ENCODE results near the gene UBALD2.
A peak's percentile ranks its signal among the peaks of the same experiment; 100 is the strongest.

Gene UBALD2

DNA sequence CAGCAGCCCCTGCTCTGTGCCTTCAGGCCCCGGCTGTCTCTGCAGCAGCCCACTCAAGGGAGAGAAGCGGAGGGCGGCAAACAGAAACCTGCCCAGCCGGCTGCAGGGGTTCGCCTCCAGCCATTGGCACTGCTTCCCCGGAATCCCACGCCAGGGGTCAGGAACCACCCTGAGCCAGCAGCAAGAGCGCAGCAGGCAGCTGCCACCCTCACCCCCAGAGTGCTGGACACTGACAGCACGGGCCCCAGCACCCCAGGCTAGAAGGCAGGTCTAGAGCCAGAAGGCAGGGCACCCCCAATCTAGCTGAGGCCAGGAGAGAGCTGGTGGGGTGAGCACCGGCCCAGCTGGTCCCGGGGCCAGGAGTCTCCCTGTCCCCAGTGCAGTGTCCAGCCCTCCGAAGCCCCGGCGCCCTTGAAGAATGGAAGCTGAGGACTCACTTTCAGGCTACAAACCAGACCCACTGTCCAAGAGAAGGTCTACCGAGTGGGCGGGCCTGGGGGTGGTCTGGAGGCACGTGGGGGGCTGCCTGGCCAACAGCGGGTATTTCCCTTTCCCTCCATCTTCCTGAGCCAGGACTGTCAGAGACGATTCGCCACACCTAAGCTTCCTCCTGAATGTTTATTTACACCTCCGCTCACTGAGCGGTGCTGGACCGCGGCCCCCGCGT, 8.4 kb downstream of the UBALD2 start:
- in situ Hi-C loops (cut with HindIII; ENCODE audit: low pct_ligation_motif_present, low pct_unique_long_range_greater_than_20kb, low sequenced_read_pairs): no loop called here
- DNase-seq: no peak

- in situ Hi-C loops (cut with HindIII; ENCODE audit: low pct_ligation_motif_present, low pct_unique_long_range_greater_than_20kb, low sequenced_read_pairs): no loop called here
- no peak for DNase-seq
Measured at GRCh38 chr17:76274112-76274956, 9.2 kb downstream of the UBALD2 start.

GRCh38 chr17:76275382-76276068, 10.4 kb downstream of the UBALD2 start:
- DNase-seq: no peak
- in situ Hi-C loops (cut with HindIII; ENCODE audit: low pct_ligation_motif_present, low pct_unique_long_range_greater_than_20kb, low sequenced_read_pairs): no loop called here

DNA sequence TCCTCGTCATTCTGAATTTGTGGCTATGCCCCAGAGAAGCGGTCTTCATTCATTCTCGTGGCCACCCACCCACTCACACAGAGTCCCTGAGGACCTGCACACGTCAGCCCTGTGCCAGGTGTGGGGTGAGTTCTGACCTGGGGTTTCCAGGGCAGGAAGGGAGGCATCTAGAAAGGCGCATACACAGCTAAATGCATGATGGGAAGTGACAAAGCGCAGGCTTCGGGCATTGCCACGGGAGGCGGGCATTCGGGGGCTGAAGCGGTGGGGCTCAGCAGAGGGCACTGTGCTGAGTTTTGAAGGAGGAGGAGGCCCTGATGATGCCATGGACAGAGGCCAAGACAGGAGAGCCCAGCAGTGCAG, 10.9 kb downstream of the UBALD2 start:
- in situ Hi-C loops (cut with HindIII; ENCODE audit: low pct_ligation_motif_present, low pct_unique_long_range_greater_than_20kb, low sequenced_read_pairs): no loop called here
- DNase-seq: no peak

- DNase-seq: no peak
- in situ Hi-C loops (cut with HindIII; ENCODE audit: low pct_ligation_motif_present, low pct_unique_long_range_greater_than_20kb, low sequenced_read_pairs): no loop called here
Measured at GRCh38 chr17:76276461-76277299, 11.5 kb downstream of the UBALD2 start.

- in situ Hi-C loops (cut with HindIII; ENCODE audit: low pct_ligation_motif_present, low pct_unique_long_range_greater_than_20kb, low sequenced_read_pairs): no loop called here
- no peak for DNase-seq
Measured at GRCh38 chr17:76277300-76278267, 12.4 kb downstream of the UBALD2 start.

- DNase-seq: no peak
- in situ Hi-C loops (cut with HindIII; ENCODE audit: low pct_ligation_motif_present, low pct_unique_long_range_greater_than_20kb, low sequenced_read_pairs): no loop called here
Measured at GRCh38 chr17:76278268-76278908, 13.2 kb downstream of the UBALD2 start.

GRCh38 chr17:76278952-76279741, 14.0 kb downstream of the UBALD2 start:
- in situ Hi-C loops (cut with HindIII; ENCODE audit: low pct_ligation_motif_present, low pct_unique_long_range_greater_than_20kb, low sequenced_read_pairs): no loop called here
- peak; percentile 83 for DNase-seq

DNA sequence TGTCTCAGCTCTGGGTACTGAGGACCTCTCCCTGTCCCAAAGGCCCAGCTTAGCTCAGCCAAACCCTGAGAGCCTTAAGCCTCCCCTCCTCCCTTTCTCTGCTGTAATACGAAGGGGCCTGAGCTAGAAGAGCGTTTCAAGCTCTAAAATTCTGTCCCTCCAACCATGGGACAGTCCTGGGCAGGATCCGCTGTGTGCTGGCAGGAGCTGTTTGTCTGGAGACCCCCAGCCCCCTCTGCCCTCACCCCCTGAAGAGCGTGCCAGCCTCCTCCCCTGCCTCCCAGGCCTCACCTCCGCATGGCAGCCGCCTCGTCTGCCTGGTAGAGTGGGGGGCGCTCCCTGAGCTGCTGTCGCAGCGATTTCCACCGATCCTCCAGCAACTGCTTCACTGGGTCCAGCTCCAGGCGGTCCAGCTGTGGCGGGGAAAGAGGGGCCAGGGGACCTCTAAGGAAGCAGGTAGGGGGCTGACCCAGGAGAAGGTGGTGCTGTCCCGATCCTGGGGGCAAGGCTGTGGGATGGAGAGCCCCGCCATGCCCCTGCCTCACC, 14.7 kb downstream of the UBALD2 start:
- in situ Hi-C loops (cut with HindIII; ENCODE audit: low pct_ligation_motif_present, low pct_unique_long_range_greater_than_20kb, low sequenced_read_pairs): no loop called here
- no peak for DNase-seq

GRCh38 chr17:76280650-76281049, 15.5 kb downstream of the UBALD2 start:
- in situ Hi-C loops (cut with HindIII; ENCODE audit: low pct_ligation_motif_present, low pct_unique_long_range_greater_than_20kb, low sequenced_read_pairs): no loop called here
- no peak for DNase-seq

DNA sequence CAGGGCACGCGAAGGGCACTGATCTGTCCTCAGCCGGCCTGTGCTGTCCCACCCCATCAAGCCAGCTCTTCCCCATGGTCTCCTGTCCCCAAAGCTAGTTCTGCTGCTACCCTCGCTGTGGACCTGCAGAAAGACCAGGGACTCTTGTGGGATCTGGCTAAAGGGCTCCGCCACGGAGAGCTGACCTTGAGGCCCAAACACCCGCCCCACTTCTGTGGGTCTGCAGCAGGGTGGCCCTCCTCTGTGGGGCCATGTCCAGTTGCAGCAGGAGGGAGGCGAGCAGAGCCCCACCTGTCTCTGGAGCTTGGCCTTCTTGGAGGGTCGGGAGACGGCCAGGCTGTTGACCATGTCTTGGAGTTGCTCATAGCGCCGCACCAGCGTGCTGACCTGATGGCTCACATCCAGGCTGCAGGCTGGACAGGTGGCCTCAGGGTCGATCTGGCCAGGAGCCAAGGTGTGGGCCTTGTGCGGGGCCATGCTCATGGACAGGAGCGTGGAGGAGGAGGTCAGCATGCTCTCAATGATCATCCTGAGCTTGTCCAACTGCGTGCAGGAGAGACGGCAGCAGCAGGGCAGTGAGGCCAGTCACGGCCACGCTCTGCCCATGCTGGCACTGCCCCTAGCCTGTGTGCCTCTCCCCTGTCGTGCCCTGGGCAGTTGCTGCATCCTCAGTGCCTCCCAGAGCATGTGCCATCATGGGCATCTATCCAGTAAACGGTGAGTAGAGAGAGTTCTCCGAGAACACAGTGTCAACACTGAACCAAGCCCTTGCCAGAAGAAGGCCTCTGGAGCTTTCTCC, 16.6 kb downstream of the UBALD2 start:
- DNase-seq: no peak
- in situ Hi-C loops (cut with HindIII; ENCODE audit: low pct_ligation_motif_present, low pct_unique_long_range_greater_than_20kb, low sequenced_read_pairs): no loop called here

GRCh38 chr17:76292567-76292966, 27.4 kb downstream of the UBALD2 start:
- in situ Hi-C loops (cut with HindIII; ENCODE audit: low pct_ligation_motif_present, low pct_unique_long_range_greater_than_20kb, low sequenced_read_pairs): no loop called here
- no peak for DNase-seq

- DNase-seq: no peak
- in situ Hi-C loops (cut with HindIII; ENCODE audit: low pct_ligation_motif_present, low pct_unique_long_range_greater_than_20kb, low sequenced_read_pairs): no loop called here
Measured at GRCh38 chr17:76293106-76293505, 28.0 kb downstream of the UBALD2 start.

GRCh38 chr17:76296186-76296585, 31.0 kb downstream of the UBALD2 start:
- in situ Hi-C loops (cut with HindIII; ENCODE audit: low pct_ligation_motif_present, low pct_unique_long_range_greater_than_20kb, low sequenced_read_pairs): no loop called here
- DNase-seq: no peak

DNA sequence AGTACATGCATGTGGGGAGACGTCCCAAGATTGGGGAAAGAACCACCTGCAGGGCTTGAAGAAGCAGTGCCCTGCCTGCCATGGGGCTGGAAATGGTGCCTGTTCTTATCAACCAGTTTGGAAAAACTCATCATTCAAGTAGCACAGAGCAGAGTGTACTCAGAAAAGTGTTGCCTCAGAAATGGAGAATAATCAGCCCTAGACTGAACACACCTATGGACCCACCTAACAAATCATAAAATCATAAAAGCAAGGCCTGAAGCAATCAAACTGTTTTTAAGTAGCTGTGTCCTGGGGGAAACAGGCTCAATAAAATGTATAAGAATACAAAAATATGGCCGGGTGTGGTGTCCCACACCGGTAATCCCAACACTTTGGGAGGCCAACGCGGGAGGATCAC, 31.7 kb downstream of the UBALD2 start:
- DNase-seq: no peak
- in situ Hi-C loops (cut with HindIII; ENCODE audit: low pct_ligation_motif_present, low pct_unique_long_range_greater_than_20kb, low sequenced_read_pairs): no loop called here

- no peak for DNase-seq
- in situ Hi-C loops (cut with HindIII; ENCODE audit: low pct_ligation_motif_present, low pct_unique_long_range_greater_than_20kb, low sequenced_read_pairs): no loop called here
Measured at GRCh38 chr17:76297436-76297835, 32.3 kb downstream of the UBALD2 start.
